ENCODE data around the gene SCAMP3.

Gene SCAMP3

GRCh38 chr1:155285063-155285462 is 22.9 kb upstream of the SCAMP3 start:
- no peak for DNase-seq

GRCh38 chr1:155284476-155284875 is 22.3 kb upstream of the SCAMP3 start:
- no peak for DNase-seq

GRCh38 chr1:155282488-155283091 is 20.4 kb upstream of the SCAMP3 start:
- DNase-seq: no peak

- DNase-seq: no peak
Measured at GRCh38 chr1:155279268-155279667, 17.1 kb upstream of the SCAMP3 start.

DNA sequence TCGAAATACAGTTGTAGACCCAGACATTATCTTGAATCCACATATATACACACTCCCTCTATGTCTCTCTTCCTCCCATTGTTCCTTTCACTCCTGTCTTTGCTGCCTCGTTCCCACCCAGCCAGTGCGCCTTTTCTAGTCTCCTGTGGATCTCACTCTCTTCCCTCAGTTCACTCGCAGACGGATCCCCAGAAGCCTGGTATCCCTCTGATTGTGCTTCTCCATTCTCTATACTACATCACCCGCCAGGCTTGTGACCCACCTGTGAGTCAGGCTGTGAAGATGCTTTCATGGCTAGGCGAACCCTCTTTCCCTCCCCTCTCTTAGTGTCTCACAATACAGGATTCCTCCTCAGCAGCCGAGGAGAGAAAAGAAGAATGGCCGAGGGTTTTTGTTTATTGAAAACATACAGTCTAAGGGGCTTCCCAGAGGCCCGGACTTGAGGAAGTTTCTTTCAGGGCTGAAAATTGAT is 16.6 kb upstream of the SCAMP3 start:
- no peak for DNase-seq

DNA sequence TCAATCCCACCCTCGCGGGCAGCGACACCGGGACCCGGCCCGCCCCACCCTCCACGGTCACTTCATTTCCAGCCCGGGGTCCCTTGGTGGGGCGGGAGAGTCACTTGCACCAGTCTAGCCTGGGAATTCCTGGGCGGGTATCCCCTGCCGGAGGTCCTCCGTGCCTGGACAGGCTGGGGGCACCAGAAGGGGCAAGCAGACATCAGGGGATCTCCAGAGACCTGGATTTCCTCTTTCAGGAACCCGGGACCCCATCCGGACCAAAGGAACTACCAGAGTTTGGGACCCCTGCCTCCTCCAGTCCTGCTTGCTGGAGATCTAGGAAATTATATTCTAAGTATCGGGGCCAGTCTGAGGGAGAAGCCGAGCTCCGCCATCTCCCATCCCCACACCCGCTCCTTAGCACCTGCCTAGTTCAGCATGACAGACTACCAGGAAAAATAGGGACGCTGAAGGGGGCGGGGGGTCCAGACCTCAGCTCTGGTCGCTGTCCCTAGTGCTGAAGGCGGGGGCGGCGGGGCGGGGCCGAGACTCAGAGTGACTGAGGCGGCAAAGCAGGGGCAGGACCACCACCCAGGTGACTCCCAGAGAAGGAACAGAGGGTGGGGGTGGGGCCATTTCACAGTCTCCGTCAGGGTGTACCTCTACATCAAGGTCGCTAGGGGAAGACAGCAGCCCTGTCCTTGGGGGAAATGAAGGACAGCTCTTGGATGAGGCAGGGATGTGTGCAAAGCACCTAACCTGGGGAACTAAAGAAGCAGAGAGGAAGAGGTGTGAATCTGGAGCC is 15.9 kb upstream of the SCAMP3 start:
- DNase-seq: peak; percentile 36

- DNase-seq: peak; percentile 94
Measured at GRCh38 chr1:155277070-155277901, 15.1 kb upstream of the SCAMP3 start, which contains the start of gene HCN3. Gene HCN3 (plus strand): TSS chr1:155277463. CDS start chr1:155277591, 128 bp downstream.

DNA sequence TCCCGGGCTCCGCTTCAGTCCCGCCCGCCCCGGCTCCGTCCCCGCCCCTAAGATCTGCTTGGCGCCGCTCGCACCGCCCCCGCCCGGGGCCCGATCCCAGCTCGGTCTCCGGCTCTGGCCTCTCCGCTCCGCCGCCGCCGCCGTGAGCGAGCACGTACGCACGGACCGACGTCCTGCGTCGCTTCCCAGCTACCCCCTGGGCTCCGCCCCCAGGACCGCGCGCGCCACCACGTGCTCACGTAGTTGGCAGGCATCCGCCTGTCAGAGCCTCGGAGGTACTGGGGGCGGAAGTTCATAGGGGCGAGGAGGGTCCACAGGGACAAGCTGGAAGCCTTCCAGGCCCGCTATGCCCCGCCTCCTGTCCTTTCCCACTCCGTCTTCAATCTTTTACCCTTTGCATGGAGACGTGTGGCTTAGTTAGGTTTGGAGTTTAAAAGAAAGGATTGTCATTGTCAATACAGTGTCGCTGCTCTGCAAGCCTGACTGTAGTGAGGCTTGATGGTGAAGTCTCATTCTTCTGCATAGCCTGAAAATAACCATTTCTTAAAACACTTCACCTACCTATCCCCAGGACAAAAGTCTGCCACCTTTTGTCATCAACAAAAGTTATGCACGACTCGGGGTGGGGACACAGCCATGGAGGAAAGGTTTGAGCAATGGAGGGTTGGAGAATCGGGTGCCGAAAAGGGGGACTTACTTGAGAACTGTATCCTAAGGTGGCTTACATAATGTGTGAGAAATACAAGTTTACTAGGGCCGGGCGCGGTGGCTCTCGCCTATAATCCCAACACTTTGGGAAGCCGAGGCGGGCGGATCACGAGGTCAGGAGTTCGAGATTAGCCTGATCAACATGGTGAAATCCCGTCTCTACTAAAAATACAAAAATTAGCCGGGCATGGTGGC is 11.4 kb upstream of the SCAMP3 start, which contains the start of gene CLK2:
Gene CLK2, minus strand, starts transcription at position 162 of the 903 bp plus-strand sequence. CDS start 2,527 bp downstream, outside the sequence.
- DNase-seq: peak; percentile 95

DNA sequence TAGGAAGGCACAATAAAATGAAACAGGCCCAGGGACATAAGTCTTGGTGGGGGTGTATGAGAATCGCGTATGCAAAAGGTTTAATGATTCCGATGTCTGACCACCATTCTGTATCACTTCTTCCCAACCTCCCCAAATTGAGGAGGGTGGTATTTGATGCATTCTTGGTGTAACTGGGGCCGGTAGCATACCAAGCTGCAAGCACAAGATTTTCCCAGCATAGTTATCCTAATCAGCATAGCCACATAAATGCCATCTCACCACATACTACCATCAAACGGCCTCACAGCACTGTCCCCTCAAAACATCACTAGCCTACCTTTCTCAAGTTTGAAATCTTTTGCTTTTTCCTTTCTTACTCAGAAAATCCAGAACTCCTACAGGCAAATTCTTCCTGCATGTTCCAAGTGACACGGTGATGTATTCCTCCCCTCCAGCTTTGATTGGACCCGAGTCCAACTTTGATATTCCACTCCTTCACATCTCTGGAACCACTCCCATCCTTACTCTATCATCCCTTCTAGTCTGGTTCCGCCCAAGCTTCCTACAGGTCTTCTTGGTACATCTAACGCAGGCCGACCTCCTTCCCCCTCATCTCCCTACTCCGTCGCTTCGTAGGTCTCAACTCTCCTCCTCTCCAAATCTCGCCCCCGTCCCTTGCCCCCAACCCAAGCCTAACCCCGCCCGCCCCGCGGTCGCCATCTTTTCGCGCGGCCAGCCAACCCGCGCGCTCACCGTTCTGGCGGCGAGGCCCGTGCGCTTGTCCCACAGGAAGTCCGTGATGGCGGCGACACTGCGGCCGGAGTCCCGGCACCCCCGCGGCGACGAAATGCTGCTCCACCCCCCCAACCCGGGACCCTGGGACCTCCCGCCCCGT is 10.5 kb upstream of the SCAMP3 start:
- DNase-seq: peak; percentile 66

GRCh38 chr1:155269381-155269780 is 7.2 kb upstream of the SCAMP3 start:
- DNase-seq: no peak

DNA sequence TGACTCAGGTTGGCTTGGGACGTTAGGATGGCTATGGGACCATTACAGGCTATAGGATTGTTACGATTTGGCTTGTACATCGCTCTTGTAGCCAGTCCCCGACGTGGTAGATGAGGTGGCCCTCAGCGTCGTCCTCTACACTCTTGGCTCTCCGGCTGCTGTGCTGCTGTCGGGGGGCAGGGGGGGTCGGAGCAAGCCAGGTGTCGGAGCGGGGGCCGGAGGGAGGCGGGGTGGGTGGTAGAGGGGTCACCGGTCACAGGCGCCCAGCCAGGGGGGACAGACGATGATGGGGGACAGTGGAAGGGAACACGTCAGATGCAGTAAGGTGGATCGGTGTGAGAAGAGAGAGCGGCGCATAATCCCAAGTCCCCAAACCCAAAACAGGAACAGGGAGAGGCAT is 6.5 kb upstream of the SCAMP3 start:
- no peak for DNase-seq

GRCh38 chr1:155267373-155267772 is 5.2 kb upstream of the SCAMP3 start:
- no peak for DNase-seq

DNA sequence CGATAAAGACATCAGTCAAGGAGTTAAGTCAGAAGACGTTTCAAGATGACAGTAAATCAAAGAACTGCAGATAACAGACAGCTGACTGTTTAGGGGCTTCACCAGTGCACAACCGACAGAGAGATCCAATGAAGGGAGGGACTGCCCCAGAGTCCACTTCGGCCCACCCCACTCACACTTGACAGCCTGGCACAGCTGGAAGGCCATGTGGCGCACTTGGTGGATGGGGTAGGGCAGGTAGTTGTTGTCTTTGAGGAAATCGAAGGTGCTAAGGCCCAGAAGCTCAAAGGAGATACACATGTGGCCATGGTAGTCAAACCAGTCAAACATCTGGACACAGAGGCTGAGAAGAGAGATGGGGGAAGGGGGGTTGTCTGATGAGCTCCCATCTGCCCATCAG is 4.4 kb upstream of the SCAMP3 start:
- no peak for DNase-seq

DNA sequence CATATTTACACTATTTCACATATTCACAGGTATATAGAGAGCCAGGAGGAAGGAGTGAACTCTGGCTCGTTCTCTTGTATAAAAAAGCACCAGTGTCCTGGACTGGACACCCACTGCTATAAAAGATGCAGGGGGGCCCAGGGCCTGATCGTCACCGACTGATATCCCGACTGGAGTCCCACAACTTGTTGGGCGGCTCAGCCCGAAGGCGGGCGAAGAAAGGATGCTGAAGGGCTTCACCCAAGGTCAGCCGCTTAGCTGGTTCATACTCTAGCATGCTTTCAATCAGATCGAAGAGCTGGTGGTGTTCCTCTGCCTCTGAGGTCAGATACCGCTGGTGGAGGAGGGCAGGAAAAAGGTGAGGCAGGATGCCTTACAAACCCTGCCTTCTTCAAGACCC is 907 bp upstream of the SCAMP3 start:
- DNase-seq: no peak

DNA sequence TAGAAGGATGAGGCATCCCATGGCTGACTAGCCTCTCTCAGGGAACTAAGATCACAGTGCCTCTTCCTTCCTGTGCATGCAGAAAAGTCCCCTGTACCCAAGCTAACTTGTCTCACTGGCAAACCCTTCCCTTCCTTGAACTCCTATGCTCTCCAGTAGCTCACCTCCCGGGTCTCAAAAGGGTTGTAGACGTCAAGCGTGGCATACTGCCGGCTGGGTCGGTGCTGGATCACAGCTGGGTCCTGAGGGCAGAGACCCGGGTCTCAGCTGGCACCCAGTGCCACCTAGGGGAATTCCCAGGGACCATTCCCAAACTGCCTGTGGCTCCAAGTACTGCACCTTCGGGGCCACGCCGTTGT is 688 bp downstream of the SCAMP3 start:
- no peak for DNase-seq

DNA sequence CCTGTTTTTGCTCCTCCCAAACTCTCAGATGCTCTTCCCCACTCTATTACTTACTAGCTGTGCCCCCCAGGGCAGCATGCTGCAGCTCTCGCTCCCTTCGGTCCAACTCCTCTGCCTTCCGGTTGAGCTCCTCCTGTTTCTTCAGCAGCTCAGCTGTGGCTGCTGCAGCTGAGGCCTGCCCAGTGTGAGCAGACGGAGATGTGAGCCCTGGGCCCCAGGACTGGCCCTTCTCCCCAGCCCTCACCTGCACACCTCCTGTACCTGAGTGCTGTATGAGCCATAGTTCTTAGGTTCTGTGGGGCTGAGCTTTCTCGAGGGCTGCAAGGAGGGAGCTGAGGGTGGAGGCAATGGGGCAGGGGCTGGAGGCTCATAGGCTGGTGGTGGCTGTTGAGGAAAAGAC is 1.9 kb downstream of the SCAMP3 start:
- no peak for DNase-seq

DNA sequence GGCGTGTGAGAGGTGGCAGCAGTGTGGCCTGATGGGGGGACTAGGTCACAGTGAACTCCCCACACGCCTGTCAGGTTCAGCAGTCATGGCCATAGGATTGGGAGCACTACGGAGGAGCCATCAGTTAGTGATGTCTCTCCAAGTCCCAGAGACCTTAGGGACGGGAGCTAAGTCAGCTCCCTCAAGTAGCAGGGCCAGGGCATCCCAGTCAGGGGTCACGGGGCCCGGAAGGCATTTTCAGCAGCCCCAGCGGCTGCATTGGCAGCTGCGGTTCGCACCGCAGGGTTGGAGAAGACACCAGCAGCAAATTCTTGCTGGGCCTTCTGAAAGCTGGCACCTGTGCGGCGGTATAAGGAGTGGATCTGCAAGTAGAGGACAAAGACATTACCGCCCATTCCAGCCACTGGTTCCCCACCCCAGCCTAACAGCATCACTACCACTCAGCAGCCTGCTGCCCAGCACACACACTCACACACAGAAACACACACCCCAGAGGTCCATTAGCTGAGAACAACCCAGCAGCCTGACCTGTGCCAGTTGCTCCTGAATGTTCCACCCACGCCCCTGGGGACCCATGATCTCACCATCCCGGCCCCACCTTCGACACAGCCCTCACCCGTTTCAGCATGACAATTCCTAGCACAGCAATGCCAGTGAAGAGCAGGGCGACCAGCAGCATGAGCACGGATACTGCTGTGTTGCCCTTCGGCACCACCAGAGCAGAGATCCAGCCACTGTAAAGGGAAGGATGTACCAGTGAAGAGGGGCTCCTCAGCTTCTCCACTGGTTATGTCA is 5.9 kb downstream of the SCAMP3 start:
- DNase-seq: no peak

DNA sequence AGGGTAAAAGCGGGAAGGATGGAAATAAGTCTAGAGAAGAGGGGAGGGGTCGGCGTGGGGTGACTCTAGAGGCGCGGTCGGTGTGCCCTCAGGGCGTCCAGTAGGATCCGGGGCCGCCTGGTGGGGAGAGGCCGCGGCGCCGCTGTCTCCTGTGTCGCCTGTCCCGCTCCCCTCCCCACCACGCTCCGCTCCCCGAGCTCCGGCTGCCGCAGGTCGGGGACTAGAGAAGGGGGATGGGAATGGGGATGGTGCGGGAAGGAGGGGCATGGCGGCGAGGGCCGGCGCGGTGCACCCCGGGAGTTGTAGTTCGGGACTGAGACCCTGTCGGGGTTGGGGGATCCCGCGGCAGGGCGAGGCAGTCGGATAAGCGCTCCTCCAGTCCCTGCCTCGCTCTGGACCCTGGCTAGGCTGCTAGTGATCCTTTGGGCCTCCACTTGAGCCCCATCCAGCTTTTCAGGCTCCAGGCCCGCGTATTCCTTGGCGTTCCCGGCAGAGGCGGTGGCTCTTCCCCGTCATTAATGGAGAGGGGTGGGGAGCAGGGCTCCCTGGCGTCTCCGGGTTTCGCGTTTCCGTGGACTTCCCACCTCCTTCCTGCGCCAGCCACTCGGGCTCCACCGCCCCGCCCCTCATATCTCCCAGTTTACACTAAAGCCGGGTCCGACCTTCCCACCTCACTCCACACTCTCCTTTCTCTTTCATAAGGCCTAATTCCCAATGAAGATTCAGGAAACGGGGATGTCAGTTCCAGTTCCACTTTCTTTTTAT is 6.7 kb downstream of the SCAMP3 start, which contains the start of gene ENTREP3:
Gene ENTREP3, minus strand, starts transcription at position 241 of the 765 bp plus-strand sequence. CDS start 606 bp downstream, outside the sequence.
- DNase-seq: peak; percentile 84

DNA sequence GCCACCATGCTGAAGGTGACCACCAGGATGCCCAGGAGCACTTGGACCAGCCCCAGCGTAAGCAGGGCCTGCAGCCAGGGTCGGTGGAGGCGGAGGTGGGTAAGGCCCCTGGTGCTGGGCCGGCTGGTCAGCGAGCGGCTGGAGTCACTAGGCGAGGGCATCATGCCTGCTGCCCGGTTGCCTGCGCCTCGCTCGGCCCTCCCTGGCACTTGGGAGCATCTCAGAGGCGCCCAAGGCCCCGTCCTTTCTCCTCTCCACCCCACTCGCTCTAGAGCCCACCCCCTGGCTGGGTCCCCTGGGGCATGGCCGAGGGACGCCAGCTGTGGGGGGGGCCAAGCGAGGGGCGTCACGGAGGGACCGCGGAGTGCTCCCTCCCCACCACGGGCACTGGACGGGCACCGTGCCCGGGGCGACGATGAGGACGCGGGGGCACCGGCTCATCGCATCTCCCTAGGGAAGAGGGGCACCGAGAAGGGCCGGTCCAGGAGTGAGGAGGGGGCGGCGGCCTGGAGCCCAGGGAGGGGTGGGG is 7.4 kb downstream of the SCAMP3 start:
- no peak for DNase-seq
